Suprapubic skin (tissue), 4 donors: ENCODE data around the gene RAP1GAP. TPM values are rescaled to one million over a fixed set of nuclear protein-coding genes. Genes with fewer than 3 reads are reported as not detected.

Experiments used
- DNase-seq, 2 donors: peaks; one replicate each; pipeline ENCODE4 v3.0.0-alpha.2; 2019; ENCODE audit warnings: low spot score in 2 of 2
- H3K27ac ChIP-seq: fragments of 200-600 bp; sonication (generic); one replicate; pipeline ENCODE4 v1.5.1; 2019
- H3K27me3 ChIP-seq: fragments of 200-600 bp; sonication (generic); one replicate; pipeline ENCODE4 v1.5.1; 2019
- H3K36me3 ChIP-seq: fragments of 200-600 bp; sonication (generic); one replicate; pipeline ENCODE4 v1.5.1; 2019
- H3K4me1 ChIP-seq: fragments of 200-600 bp; sonication (generic); one replicate; pipeline ENCODE4 v1.5.1; 2019
- H3K4me3 ChIP-seq: fragments of 200-600 bp; sonication (generic); one replicate; pipeline ENCODE4 v1.5.1; 2019; ENCODE audit warnings: mild to moderate bottlenecking
- H3K9me3 ChIP-seq: fragments of 200-600 bp; sonication (generic); one replicate; pipeline ENCODE4 v1.5.1; 2019
- CTCF ChIP-seq, 2 donors: fragments of 200-600 bp in 1 of 2; fragments of 450-650 bp in 1 of 2; sonication (generic) in 1 of 2; IDR thresholded peaks; one replicate each; pipeline ENCODE4 v1.5.1; 2016 to 2019; ENCODE audit warnings: antibody characterized with exemption in 2 of 2, mild to moderate bottlenecking in 1 of 2, moderate library complexity in 1 of 2
- EP300 ChIP-seq: sonication (generic); formaldehyde crosslinking; IDR thresholded peaks from one replicate; pipeline ENCODE4 v1.6.1; 2017; ENCODE audit warnings: antibody characterized with exemption
- POLR2A ChIP-seq, 2 donors: fragments of 450-650 bp; IDR thresholded peaks; one replicate each; pipeline ENCODE4 v1.6.1; 2017; ENCODE audit warnings: antibody characterized with exemption in 2 of 2, mild to moderate bottlenecking in 2 of 2, moderate library complexity in 2 of 2
- POLR2AphosphoS5 ChIP-seq, 3 donors: sonication (generic); formaldehyde crosslinking; IDR thresholded peaks; one replicate each; pipeline ENCODE4 v1.6.1; 2017; ENCODE audit warnings: antibody characterized with exemption in 3 of 3
- WGBS: methylation state at CpG from one replicate; pipeline ENCODE4 v1.1.5; 2018; 5-methylcytosine and 5-hydroxymethylcytosine counted together
- total RNA-seq, 4 donors: library from RNA; depleted of rRNA; stranded (reverse); fragments of >200 nt; gene quantifications; one replicate each; pipeline ENCODE4 v1.1.0, GENCODE V29; 2016

Gene RAP1GAP
- total RNA-seq, 4 donors from 2014 or later: 1.5 to 4.9 (median 3.6) TPM

GRCh38 chr1:21575351-21575942 is 93.7 kb downstream of the RAP1GAP start:
- Histone ChIP-seq H3K36me3 (no peaks in the 10 kb centered on the region), H3K27ac (peak overlapping the region; percentile 59), H3K27me3 (peaks cover 4% of the 10 kb centered on the region), H3K9me3 (no peaks in the 10 kb centered on the region), H3K4me1 (peaks cover 16% of the 10 kb centered on the region), H3K4me3 (no peak overlapping the region)
- WGBS: 90% methylated on average over 15 of the region's 18 CpGs
- no peak for TF ChIP-seq POLR2A (IDR thresholded peaks at IDR 0.05)
- TF ChIP-seq POLR2AphosphoS5 (IDR thresholded peaks at IDR 0.05): no peak
- no peak for TF ChIP-seq CTCF (IDR thresholded peaks at IDR 0.05)
- TF ChIP-seq EP300: no peak
- DNase-seq: no peak

GRCh38 chr1:21574466-21575151 is 94.5 kb downstream of the RAP1GAP start:
- no peaks in the 10 kb centered on the region for H3K9me3 ChIP-seq
- H3K27ac ChIP-seq: peak overlapping the region; percentile 59
- TF ChIP-seq POLR2AphosphoS5 (IDR thresholded peaks at IDR 0.05): peak in 1 of 3 donors; percentile 3
- TF ChIP-seq POLR2A (IDR thresholded peaks at IDR 0.05): no peak
- no peak for TF ChIP-seq CTCF (IDR thresholded peaks at IDR 0.05)
- no peak for TF ChIP-seq EP300
- peaks cover 4% of the 10 kb centered on the region for H3K27me3 ChIP-seq
- no peaks in the 10 kb centered on the region for H3K36me3 ChIP-seq
- H3K4me3 ChIP-seq: peak overlapping the region; percentile 9
- WGBS: 28% methylated on average over 15 of the region's 31 CpGs
- peaks cover 16% of the 10 kb centered on the region for H3K4me1 ChIP-seq
- DNase-seq: no peak

GRCh38 chr1:21573971-21574465 is 95.1 kb downstream of the RAP1GAP start:
- WGBS: 10% methylated on average over 8 of the region's 11 CpGs
- H3K27ac ChIP-seq: no peak overlapping the region
- H3K9me3 ChIP-seq: no peaks in the 10 kb centered on the region
- H3K4me1 ChIP-seq: peaks cover 16% of the 10 kb centered on the region
- TF ChIP-seq POLR2AphosphoS5 (IDR thresholded peaks at IDR 0.05): peak in 1 of 3 donors; percentile 12
- TF ChIP-seq CTCF (IDR thresholded peaks at IDR 0.05): peak in 1 of 2 donors; percentile 26
- no peak for TF ChIP-seq POLR2A (IDR thresholded peaks at IDR 0.05)
- no peak for TF ChIP-seq EP300
- H3K36me3 ChIP-seq: no peaks in the 10 kb centered on the region
- H3K4me3 ChIP-seq: no peak overlapping the region
- H3K27me3 ChIP-seq: peaks cover 4% of the 10 kb centered on the region
- DNase-seq: no peak

GRCh38 chr1:21573475-21573874 is 95.7 kb downstream of the RAP1GAP start:
- TF ChIP-seq POLR2AphosphoS5 (IDR thresholded peaks at IDR 0.05) (no peak), CTCF (IDR thresholded peaks at IDR 0.05) (no peak), POLR2A (IDR thresholded peaks at IDR 0.05) (no peak), EP300 (no peak)
- no peaks in the 10 kb centered on the region for H3K36me3 ChIP-seq
- H3K27ac ChIP-seq: no peak overlapping the region
- peaks cover 16% of the 10 kb centered on the region for H3K4me1 ChIP-seq
- H3K4me3 ChIP-seq: no peak overlapping the region
- H3K27me3 ChIP-seq: peaks cover 4% of the 10 kb centered on the region
- WGBS: 60% methylated on average over 11 of the region's 11 CpGs
- no peak for DNase-seq
- no peaks in the 10 kb centered on the region for H3K9me3 ChIP-seq

GRCh38 chr1:21572735-21573277 is 96.4 kb downstream of the RAP1GAP start:
- no peak for DNase-seq
- H3K9me3 ChIP-seq: no peaks in the 10 kb centered on the region
- 95% methylated on average over 13 of the region's 13 CpGs for WGBS
- H3K4me1 ChIP-seq: peaks cover 16% of the 10 kb centered on the region
- no peaks in the 10 kb centered on the region for H3K36me3 ChIP-seq
- no peak overlapping the region for H3K27ac ChIP-seq
- TF ChIP-seq EP300: no peak
- TF ChIP-seq POLR2AphosphoS5 (IDR thresholded peaks at IDR 0.05): no peak
- no peak for TF ChIP-seq POLR2A (IDR thresholded peaks at IDR 0.05)
- no peak for TF ChIP-seq CTCF (IDR thresholded peaks at IDR 0.05)
- peaks cover 4% of the 10 kb centered on the region for H3K27me3 ChIP-seq
- H3K4me3 ChIP-seq: no peak overlapping the region
